GM12891 (cell line): ENCODE data around the gene PLET1.

Experiments used
- POLR2A ChIP-seq: IDR thresholded peaks from 2 replicates; pipeline ENCODE4 v1.6.1; 2011; ENCODE audit warnings: low read depth, low read length, control low read depth
- POLR2AphosphoS5 ChIP-seq: IDR thresholded peaks from 2 replicates; pipeline ENCODE4 v1.6.1; 2011; ENCODE audit warnings: low read depth, low read length, control low read depth
- TAF1 ChIP-seq: IDR thresholded peaks from 2 replicates; pipeline ENCODE4 v1.6.1; 2011; ENCODE audit warnings: low read depth, low read length, control low read depth

GRCh38 chr11:112304914-112305313, 44.3 kb upstream of the PLET1 start:
- TF ChIP-seq TAF1 = no peak
- TF ChIP-seq POLR2AphosphoS5 = no peak
- TF ChIP-seq POLR2A = no peak
